B cell (primary cell): ENCODE data around the gene SETD1A. TPM values are rescaled to one million over a fixed set of nuclear protein-coding genes. Genes with fewer than 3 reads are reported as not detected.

Experiments
- ATAC-seq: fragments of 200-7000 bp; cut with Tn5 transposase; one replicate; pipeline ENCODE4 v1.10.0; 2021; ENCODE audit warnings: low read depth, mild to moderate bottlenecking, moderate number of reproducible peaks, moderate library complexity
- CTCF ChIA-PET: fragments of 350-600 bp; sonication (Branson Sonifier 250); formaldehyde crosslinking; loops from one replicate; lab custom pipeline; 2021; ENCODE audit warnings: antibody characterized with exemption, inconsistent platforms; lab: Charles Lee
- POLR2A ChIA-PET: fragments of 350-600 bp; sonication (Branson Sonifier 250); formaldehyde crosslinking; loops from one replicate; lab custom pipeline; 2021; ENCODE audit warnings: antibody characterized with exemption; lab: Charles Lee
- DNase-seq: peaks from one replicate; pipeline ENCODE4 v3.0.0; 2013
- H2AFZ ChIP-seq: 2 replicates; pipeline ENCODE4 v1.6.1; 2012; ENCODE audit warnings: mild to moderate bottlenecking, low read depth, low read length; ENCODE audit not compliant: insufficient read depth, poor library complexity, severe bottlenecking
- H3K27ac ChIP-seq, 2 donors: 1 replicate in 1 of 2; 2 replicates in 1 of 2; pipeline ENCODE4 v1.5.1; 2012 to 2013; ENCODE audit warnings: low read length in 2 of 2, mild to moderate bottlenecking in 2 of 2, moderate library complexity in 1 of 2
- H3K27me3 ChIP-seq, 4 experiments: fragments of 200-600 bp in 1 of 4; sonication (generic) in 1 of 4; replicated peaks in 1 of 4; 1 replicate in 2 of 4; 2 replicates in 2 of 4; pipeline versions ENCODE4 v1.6.1 to v1.7.0; 2013 to 2016; ENCODE audit warnings: low read length in 3 of 4, mild to moderate bottlenecking in 2 of 4, mixed read lengths in 1 of 4, moderate library complexity in 1 of 4; ENCODE audit not compliant: insufficient read depth in 4 of 4, control insufficient read depth in 3 of 4; ENCODE audit errors: control extremely low read depth in 1 of 4
- H3K36me3 ChIP-seq, 2 experiments: replicated peaks in 1 of 2; 1 replicate in 1 of 2; 2 replicates in 1 of 2; pipeline versions ENCODE4 v1.6.1 to v1.7.1; 2013; ENCODE audit warnings: low read length in 1 of 2; ENCODE audit not compliant: insufficient read depth in 2 of 2, control insufficient read depth in 1 of 2; ENCODE audit errors: control extremely low read depth in 1 of 2, extremely low read depth in 1 of 2
- H3K4me1 ChIP-seq, 2 donors: fragments of 200-600 bp in 1 of 2; sonication (generic) in 1 of 2; 1 replicate in 1 of 2; 2 replicates in 1 of 2; pipeline versions ENCODE4 v1.5.1 to v1.6.1; 2013 to 2017; ENCODE audit warnings: low read length in 2 of 2; ENCODE audit not compliant: control insufficient read depth in 2 of 2, insufficient read depth in 2 of 2
- H3K4me2 ChIP-seq: replicated peaks from 2 replicates; pipeline ENCODE3; 2012; ENCODE audit warnings: mild to moderate bottlenecking, low read depth, low read length; ENCODE audit not compliant: poor library complexity, severe bottlenecking
- H3K4me3 ChIP-seq, 5 experiments: fragments of 200-600 bp in 1 of 5; sonication (generic) in 1 of 5; 1 replicate in 3 of 5; 2 replicates in 2 of 5; pipeline versions ENCODE4 v1.5.1 to v1.7.0; 2011 to 2016; ENCODE audit warnings: low read length in 4 of 5, mild to moderate bottlenecking in 4 of 5, low read depth in 2 of 5, control low read depth in 1 of 5, moderate library complexity in 1 of 5; ENCODE audit not compliant: insufficient read depth in 1 of 5; ENCODE audit errors: control extremely low read depth in 1 of 5, extremely low read depth in 1 of 5
- H3K79me2 ChIP-seq: fragments of 200-600 bp; sonication (generic); one replicate; pipeline ENCODE4 v1.6.0; 2016; ENCODE audit warnings: low read length; ENCODE audit not compliant: control insufficient read depth, insufficient read depth
- H3K9ac ChIP-seq: fragments of 200-600 bp; sonication (generic); 2 replicates; pipeline ENCODE4 v1.6.1; 2017; ENCODE audit warnings: mild to moderate bottlenecking, low read length, moderate library complexity
- H3K9me3 ChIP-seq, 3 donors: one replicate each; pipeline versions ENCODE4 v1.6.1 to v1.7.1; 2013; ENCODE audit warnings: low read length in 2 of 3; ENCODE audit not compliant: control insufficient read depth in 2 of 3, insufficient read depth in 1 of 3; ENCODE audit errors: control extremely low read depth in 1 of 3
- H4K20me1 ChIP-seq: 2 replicates; pipeline ENCODE4 v1.6.0; 2012; ENCODE audit warnings: mild to moderate bottlenecking, low read length; ENCODE audit not compliant: insufficient read depth, control insufficient read depth, poor library complexity, severe bottlenecking
- H3K27ac Mint-ChIP-seq: one replicate; pipeline ENCODE4 v1.8.0; 2021; ENCODE audit warnings: mixed read lengths
- H3K27me3 Mint-ChIP-seq: one replicate; pipeline ENCODE4 v1.8.0; 2021; ENCODE audit warnings: mixed read lengths
- H3K4me1 Mint-ChIP-seq: one replicate; pipeline ENCODE4 v1.8.0; 2021; ENCODE audit warnings: mixed read lengths
- H3K4me3 Mint-ChIP-seq: one replicate; pipeline ENCODE4 v1.8.0; 2021; ENCODE audit warnings: mixed read lengths
- H3K9me3 Mint-ChIP-seq: one replicate; pipeline ENCODE4 v1.8.0; 2022; ENCODE audit warnings: mixed read lengths; ENCODE audit not compliant: insufficient read depth
- CTCF ChIP-seq: fragments of 200-600 bp; IDR thresholded peaks from one replicate; pipeline ENCODE4 v1.8.0; 2022; ENCODE audit warnings: antibody characterized with exemption, mild to moderate bottlenecking
- EZH2 ChIP-seq: IDR thresholded peaks from 2 replicates; pipeline ENCODE4 v1.6.1; 2012; ENCODE audit warnings: borderline replicate concordance, low read depth, mild to moderate bottlenecking, moderate library complexity, low read length; ENCODE audit not compliant: insufficient read depth, poor library complexity, severe bottlenecking
- WGBS: methylation state at CpG from one replicate; pipeline ENCODE4 v1.1.5; 2013; ENCODE audit warnings: missing lambda C conversion rate; ENCODE audit not compliant: insufficient coverage; 5-methylcytosine and 5-hydroxymethylcytosine counted together
- intact Hi-C: fragments of 100-400 bp; cut with micrococcal nuclease; formaldehyde crosslinking; loops from one replicate; pipeline ENCODE4 v1.10.0; 2022
- polyA plus RNA-seq: library from polyadenylated mRNA; depleted of rRNA; stranded (reverse); fragments of >200 nt; gene quantifications from 2 replicates; pipeline ENCODE4 v1.2.3, GENCODE V29; 2012
- total RNA-seq, 2 donors: library from RNA; stranded (reverse); fragments of 120-200 nt in 1 of 2; gene quantifications; 1 replicate in 1 of 2; 2 replicates in 1 of 2; pipeline versions ENCODE4 v1.2.3 to v1.2.4, GENCODE V29; 2013 to 2022

Gene SETD1A
- total and polyA plus RNA-seq, 2 donors (not counting 1 experiment from before 2014, with no cell fraction given), result 11.5 to 39.5 TPM

GRCh38 chr16:30953511-30954124 is 3.9 kb upstream of the SETD1A start:
- Histone ChIP-seq H3K36me3 (peaks cover 0 to 4% of the 10 kb centered on the region in 2 experiments), H2AFZ (no peak overlapping the region), H3K9me3 (peaks cover 0 to 4% (median 0%) of the 10 kb centered on the region in 3 donors), H3K9ac (no peak overlapping the region), H3K4me1 (peaks cover 22 to 41% of the 10 kb centered on the region in 2 donors), H3K79me2 (peaks cover 43% of the 10 kb centered on the region), H3K4me3 (no peak overlapping the region), H4K20me1 (peaks cover 40% of the 10 kb centered on the region), H3K27me3 (no peaks in the 10 kb centered on the region), H3K27ac (peak overlapping the region in 1 of 2 donors; percentile 5), H3K4me2 (no peak overlapping the region)
- intact Hi-C loops, result no loop called here
- Mint-ChIP-seq H3K4me1 (peaks cover 41% of the 10 kb centered on the region), H3K4me3 (peak overlapping the region; percentile 16), H3K9me3 (no peaks in the 10 kb centered on the region), H3K27me3 (no peaks in the 10 kb centered on the region), H3K27ac (peak overlapping the region; percentile 37)
- WGBS, result 72% methylated on average over 15 of the region's 15 CpGs
- POLR2A ChIA-PET, result interaction anchor here (0.6 to 0.7 kb wide), 2 partner anchors 119 to 499 kb away, joined by 3 read pairs; no protein-coding TSS in a partner anchor
- CTCF ChIA-PET, result interaction anchor here (0.7 to 4.4 kb wide), 8 partner anchors 12 to 914 kb away, joined by 3 to 42 read pairs (median 3); partner anchors contain the start of genes HSD3B7 and PRSS36
- ATAC-seq (no peak), DNase-seq (peak; percentile 76)
- TF ChIP-seq EZH2 (no peak), CTCF (peak; percentile 71)

GRCh38 chr16:30954993-30955392 is 2.6 kb upstream of the SETD1A start:
- ATAC-seq (no peak), DNase-seq (no peak)
- Histone ChIP-seq H3K79me2 (peaks cover 48% of the 10 kb centered on the region), H3K9me3 (peaks cover 0 to 4% (median 0%) of the 10 kb centered on the region in 3 donors), H4K20me1 (peaks cover 47% of the 10 kb centered on the region), H3K36me3 (peaks cover 3 to 16% of the 10 kb centered on the region in 2 experiments), H3K4me3 (no peak overlapping the region), H2AFZ (no peak overlapping the region), H3K4me2 (no peak overlapping the region), H3K9ac (no peak overlapping the region), H3K27ac (no peak overlapping the region), H3K27me3 (no peaks in the 10 kb centered on the region), H3K4me1 (peaks cover 26 to 41% of the 10 kb centered on the region in 2 donors)
- WGBS, result 98% methylated on average over 3 of the region's 8 CpGs
- POLR2A ChIA-PET, result interaction anchor here (0.7 kb wide), 1 partner anchor 505 kb away, joined by 5 read pairs; no protein-coding TSS in a partner anchor
- Mint-ChIP-seq H3K9me3 (no peaks in the 10 kb centered on the region), H3K4me3 (no peak overlapping the region), H3K27me3 (no peaks in the 10 kb centered on the region), H3K4me1 (peaks cover 46% of the 10 kb centered on the region), H3K27ac (no peak overlapping the region)
- CTCF ChIA-PET, result interaction anchor here (0.6 to 4.4 kb wide), 4 partner anchors 13 to 491 kb away, joined by 3 to 42 read pairs (median 6); no protein-coding TSS in a partner anchor
- intact Hi-C loops, result no loop called here
- no peak for TF ChIP-seq EZH2
- TF ChIP-seq CTCF, result no peak
